ENCODE data around the gene NEDD4L.

The NEDD4L gene

DNA sequence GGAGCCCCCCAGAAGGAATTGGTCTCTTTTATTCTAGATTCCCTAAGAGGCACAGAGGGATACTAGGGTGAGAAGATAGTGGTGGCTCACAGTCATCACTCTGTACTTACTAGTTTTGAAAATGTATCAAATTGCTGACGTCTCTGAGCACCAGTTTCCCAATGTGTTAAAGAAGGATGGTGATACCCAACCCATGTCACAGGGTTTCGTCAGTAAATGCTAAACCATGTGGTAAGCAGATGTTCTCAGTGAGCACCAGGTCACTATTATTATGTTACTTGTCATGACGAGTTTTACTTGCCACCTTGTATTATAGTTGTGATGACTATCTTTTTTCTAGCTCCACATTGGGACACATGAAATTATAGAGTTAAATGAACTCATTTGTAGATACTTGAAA lies 54.7 kb downstream of the NEDD4L start:
- H3K4me1 ChIP-seq (ENCODE audit: insufficient read depth, low read length), result peaks cover 33% of the 10 kb centered on the region
- no peak overlapping the region for H3K27ac ChIP-seq (ENCODE audit: low read length)

DNA sequence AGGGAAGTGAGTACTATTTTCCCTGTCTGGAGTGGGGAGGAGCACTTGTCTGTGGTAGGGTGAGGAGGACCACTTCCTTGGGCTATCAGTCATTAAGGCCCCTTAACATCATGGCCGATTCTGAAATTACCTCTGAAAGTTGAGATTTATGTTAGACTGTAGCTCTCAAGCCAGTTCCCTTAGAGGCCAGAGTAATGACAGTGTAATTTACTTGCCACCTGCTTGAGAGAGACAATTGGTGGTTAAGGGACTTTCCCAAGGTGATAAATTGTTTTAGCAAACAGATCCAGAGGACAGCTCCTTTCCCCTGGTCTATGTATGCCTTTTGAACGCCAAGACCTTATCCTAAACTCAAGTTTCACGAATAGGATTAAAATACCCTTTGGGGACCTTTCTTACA lies 56.1 kb downstream of the NEDD4L start:
- Histone ChIP-seq H3K4me1 (ENCODE audit: insufficient read depth, low read length) (peaks cover 33% of the 10 kb centered on the region), H3K9me3 (ENCODE audit: insufficient read depth, low read depth, low read length) (no peaks in the 10 kb centered on the region), H3K27ac (ENCODE audit: low read length) (no peak overlapping the region), H3K36me3 (ENCODE audit: insufficient read depth, low read depth, low read length) (no peaks in the 10 kb centered on the region), H3K27me3 (ENCODE audit: insufficient read depth, low read length) (no peaks in the 10 kb centered on the region), H3K9ac (ENCODE audit: low read depth, low read length) (no peak overlapping the region), H3K4me3 (ENCODE audit: low read length) (no peak overlapping the region)

More for the DNA sequence above, 54.7 kb downstream of the NEDD4L start:
- Histone ChIP-seq H3K9me3 (ENCODE audit: insufficient read depth, low read depth, low read length) (no peaks in the 10 kb centered on the region), H3K4me3 (ENCODE audit: low read length) (no peak overlapping the region), H3K9ac (ENCODE audit: low read depth, low read length) (no peak overlapping the region), H3K27me3 (ENCODE audit: insufficient read depth, low read length) (no peaks in the 10 kb centered on the region), H3K36me3 (ENCODE audit: insufficient read depth, low read depth, low read length) (no peaks in the 10 kb centered on the region)

DNA sequence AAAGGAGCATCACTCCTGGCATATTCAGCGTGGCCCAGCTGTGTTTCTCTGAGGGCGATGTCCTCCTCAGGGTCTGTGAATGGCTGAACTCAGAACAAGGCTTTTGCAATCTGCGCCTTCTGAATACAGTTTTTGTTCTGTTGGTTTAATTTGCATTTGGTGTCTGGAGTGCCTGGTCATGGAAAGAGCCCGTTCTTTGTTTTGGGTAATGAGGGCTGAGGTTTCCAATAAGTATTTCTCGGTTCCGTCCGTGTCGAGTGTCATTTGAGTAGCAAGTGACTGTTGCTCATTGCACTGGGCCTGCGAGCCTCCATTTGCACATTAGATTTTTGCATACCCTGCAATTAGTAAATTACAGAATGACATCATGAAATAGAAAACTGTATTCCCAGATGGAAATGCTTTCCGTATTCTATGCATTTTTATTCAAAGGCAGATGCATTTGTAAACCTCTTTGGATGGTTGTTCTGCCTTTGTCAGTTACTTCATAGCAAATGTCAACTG lies 57.3 kb downstream of the NEDD4L start:
- no peaks in the 10 kb centered on the region for H3K9me3 ChIP-seq (ENCODE audit: insufficient read depth, low read depth, low read length)
- no peak overlapping the region for H3K9ac ChIP-seq (ENCODE audit: low read depth, low read length)
- H3K27me3 ChIP-seq (ENCODE audit: insufficient read depth, low read length), result no peaks in the 10 kb centered on the region
- H3K27ac ChIP-seq (ENCODE audit: low read length), result no peak overlapping the region
- H3K36me3 ChIP-seq (ENCODE audit: insufficient read depth, low read depth, low read length), result no peaks in the 10 kb centered on the region
- H3K4me3 ChIP-seq (ENCODE audit: low read length), result no peak overlapping the region
- H3K4me1 ChIP-seq (ENCODE audit: insufficient read depth, low read length), result peaks cover 45% of the 10 kb centered on the region

DNA sequence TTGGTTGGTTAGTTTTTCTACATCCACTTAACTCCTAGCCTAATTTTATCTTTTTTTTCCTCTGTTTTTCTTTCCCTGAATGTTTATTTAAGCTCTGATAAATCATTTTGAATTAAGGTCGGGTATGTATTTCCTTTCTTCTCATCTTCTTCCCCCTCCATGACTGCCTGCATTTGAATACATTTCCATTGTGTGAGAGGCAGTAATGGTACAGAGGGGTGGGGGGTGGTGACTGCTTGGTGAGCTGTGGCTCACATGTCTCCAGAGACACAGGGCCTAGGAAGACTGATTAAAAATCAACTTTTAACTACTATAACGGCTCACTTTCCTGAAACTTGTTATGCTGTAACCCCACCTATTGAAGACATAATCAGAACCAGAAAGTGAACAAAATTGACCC lies 58.0 kb downstream of the NEDD4L start:
- Histone ChIP-seq H3K27ac (ENCODE audit: low read length) (no peak overlapping the region), H3K4me3 (ENCODE audit: low read length) (no peak overlapping the region), H3K9ac (ENCODE audit: low read depth, low read length) (peak overlapping the region; percentile 49; the same call in 1 of the 2 replicates), H3K9me3 (ENCODE audit: insufficient read depth, low read depth, low read length) (no peaks in the 10 kb centered on the region), H3K36me3 (ENCODE audit: insufficient read depth, low read depth, low read length) (no peaks in the 10 kb centered on the region), H3K27me3 (ENCODE audit: insufficient read depth, low read length) (no peaks in the 10 kb centered on the region), H3K4me1 (ENCODE audit: insufficient read depth, low read length) (peaks cover 48% of the 10 kb centered on the region)

DNA sequence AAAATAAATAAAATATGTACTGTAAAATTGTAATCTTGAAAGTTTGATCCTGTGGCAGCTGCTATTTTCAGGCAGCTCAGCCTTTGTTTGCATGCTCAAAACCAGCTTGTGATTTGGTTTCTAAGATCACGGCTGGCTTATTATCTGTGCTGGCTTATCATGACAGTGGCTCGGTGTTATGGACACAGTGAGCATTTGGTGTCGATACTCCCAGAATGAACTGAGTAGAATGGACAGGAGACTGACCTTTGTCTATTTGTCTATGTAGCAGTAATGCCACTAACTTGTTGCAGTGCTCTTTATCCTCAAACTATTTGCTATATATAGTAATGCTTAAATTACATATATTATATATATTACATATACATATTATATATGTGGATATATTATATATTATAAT lies 58.8 kb downstream of the NEDD4L start:
- Histone ChIP-seq H3K27ac (ENCODE audit: low read length) (no peak overlapping the region), H3K9ac (ENCODE audit: low read depth, low read length) (no peak overlapping the region), H3K27me3 (ENCODE audit: insufficient read depth, low read length) (no peaks in the 10 kb centered on the region), H3K4me3 (ENCODE audit: low read length) (no peak overlapping the region), H3K4me1 (ENCODE audit: insufficient read depth, low read length) (peaks cover 48% of the 10 kb centered on the region), H3K9me3 (ENCODE audit: insufficient read depth, low read depth, low read length) (no peaks in the 10 kb centered on the region), H3K36me3 (ENCODE audit: insufficient read depth, low read depth, low read length) (no peaks in the 10 kb centered on the region)

DNA sequence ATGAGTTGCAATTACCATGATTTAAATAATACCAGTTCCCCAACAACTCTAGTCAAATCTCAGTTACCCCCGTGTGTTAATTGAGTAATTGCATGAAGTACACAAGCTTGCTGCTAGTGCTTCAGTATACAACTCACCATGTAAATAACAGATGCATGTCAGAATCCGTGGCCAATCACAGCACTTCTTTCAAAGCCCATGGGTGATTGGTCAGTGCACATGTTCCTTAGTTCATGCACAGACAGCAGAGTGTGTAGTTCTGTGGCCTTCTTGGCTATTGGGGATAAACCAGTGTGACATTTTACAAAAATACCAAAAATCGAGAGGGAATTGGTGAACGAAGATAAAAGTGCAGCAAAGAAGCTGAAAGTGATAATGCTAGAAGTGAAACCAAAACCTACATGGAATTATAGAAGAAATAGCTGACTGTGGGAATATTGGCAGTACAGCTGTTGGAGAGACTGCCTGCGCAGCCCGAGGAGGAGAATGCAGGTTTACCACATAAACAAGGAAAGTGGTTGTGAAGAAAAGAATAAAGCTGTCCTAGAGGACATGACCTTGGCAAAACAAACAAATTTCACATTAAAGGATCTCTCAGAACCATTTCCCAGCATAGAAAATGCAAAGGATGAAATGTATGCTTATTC lies 59.4 kb downstream of the NEDD4L start:
- Histone ChIP-seq H3K27me3 (ENCODE audit: insufficient read depth, low read length) (no peaks in the 10 kb centered on the region), H3K36me3 (ENCODE audit: insufficient read depth, low read depth, low read length) (no peaks in the 10 kb centered on the region), H3K9ac (ENCODE audit: low read depth, low read length) (no peak overlapping the region), H3K27ac (ENCODE audit: low read length) (no peak overlapping the region), H3K4me1 (ENCODE audit: insufficient read depth, low read length) (peaks cover 48% of the 10 kb centered on the region), H3K4me3 (ENCODE audit: low read length) (no peak overlapping the region), H3K9me3 (ENCODE audit: insufficient read depth, low read depth, low read length) (no peaks in the 10 kb centered on the region)

DNA sequence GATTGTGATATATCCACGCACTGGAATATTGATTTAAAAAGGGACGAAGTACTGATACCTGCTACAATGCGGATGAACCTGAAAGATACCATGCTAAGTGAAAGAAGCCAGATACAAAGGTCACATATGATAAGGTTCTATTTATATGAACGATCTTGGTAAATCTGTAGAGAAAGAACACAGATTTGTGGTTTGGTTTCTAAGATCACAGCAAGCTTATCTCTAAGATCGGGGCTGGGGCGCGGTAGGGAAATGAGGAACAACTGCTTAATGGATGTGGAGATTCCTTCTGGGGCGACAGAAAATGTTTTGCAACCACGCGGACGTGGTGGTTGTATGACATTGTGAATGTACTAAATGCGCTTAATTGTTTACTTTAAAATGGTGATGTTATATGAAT lies 60.1 kb downstream of the NEDD4L start:
- no peak overlapping the region for H3K4me3 ChIP-seq (ENCODE audit: low read length)
- H3K27me3 ChIP-seq (ENCODE audit: insufficient read depth, low read length), result no peaks in the 10 kb centered on the region
- H3K9me3 ChIP-seq (ENCODE audit: insufficient read depth, low read depth, low read length), result no peaks in the 10 kb centered on the region
- no peak overlapping the region for H3K27ac ChIP-seq (ENCODE audit: low read length)
- peaks cover 48% of the 10 kb centered on the region for H3K4me1 ChIP-seq (ENCODE audit: insufficient read depth, low read length)
- no peaks in the 10 kb centered on the region for H3K36me3 ChIP-seq (ENCODE audit: insufficient read depth, low read depth, low read length)
- no peak overlapping the region for H3K9ac ChIP-seq (ENCODE audit: low read depth, low read length)

DNA sequence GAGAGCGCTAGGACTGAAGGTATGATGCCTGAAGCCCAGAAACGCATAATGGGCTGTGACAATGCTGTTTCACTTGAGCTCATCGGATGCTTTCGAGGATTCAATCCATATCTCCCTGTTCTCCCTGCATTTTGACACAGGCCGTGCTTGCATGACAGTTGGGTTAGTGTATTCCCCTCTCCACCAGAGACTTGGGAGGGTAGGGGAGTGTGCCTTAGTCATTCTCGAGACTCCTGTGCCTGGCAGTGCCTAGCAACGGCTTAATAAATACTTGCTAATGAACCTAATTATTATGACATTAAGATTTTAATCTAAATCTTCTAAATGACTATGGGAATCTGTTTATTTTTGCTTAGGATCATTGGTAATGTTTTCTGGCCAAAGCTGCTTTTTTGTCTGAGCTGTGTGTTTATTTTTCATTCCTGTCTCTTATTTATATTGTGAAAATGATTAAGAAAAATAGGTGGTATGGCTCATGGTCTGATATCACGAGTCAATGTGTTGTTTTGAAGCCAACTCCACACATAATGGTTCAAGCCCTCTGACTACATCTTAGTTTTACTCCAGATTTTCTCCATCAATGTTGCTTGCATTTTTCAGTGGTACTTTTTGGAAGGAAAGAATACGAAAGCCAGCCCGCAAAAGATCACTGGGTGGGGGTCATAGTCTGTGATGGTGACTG lies 61.3 kb downstream of the NEDD4L start:
- Histone ChIP-seq H3K9me3 (ENCODE audit: insufficient read depth, low read depth, low read length) (no peaks in the 10 kb centered on the region), H3K27ac (ENCODE audit: low read length) (no peak overlapping the region), H3K9ac (ENCODE audit: low read depth, low read length) (no peak overlapping the region), H3K27me3 (ENCODE audit: insufficient read depth, low read length) (no peaks in the 10 kb centered on the region), H3K4me1 (ENCODE audit: insufficient read depth, low read length) (peaks cover 37% of the 10 kb centered on the region), H3K36me3 (ENCODE audit: insufficient read depth, low read depth, low read length) (no peaks in the 10 kb centered on the region), H3K4me3 (ENCODE audit: low read length) (no peak overlapping the region)

DNA sequence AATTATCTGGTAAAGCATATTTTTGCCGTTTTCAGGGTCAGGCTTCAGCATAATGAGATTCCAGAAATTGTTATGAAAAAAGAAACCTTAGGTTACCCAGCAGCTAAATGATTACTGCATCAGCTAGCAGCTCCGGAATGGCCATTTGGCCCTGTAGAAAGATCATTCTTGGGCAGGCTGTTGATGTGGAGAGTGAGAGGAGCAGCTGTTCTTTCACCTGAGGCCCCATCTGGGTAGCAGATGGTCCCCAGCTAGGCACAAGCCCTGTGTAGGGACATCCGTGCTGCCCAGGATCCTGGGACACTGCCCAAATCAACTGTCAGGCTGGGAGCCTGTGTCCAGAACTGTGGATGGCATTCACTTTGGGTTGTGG lies 61.8 kb downstream of the NEDD4L start:
- Histone ChIP-seq H3K27ac (ENCODE audit: low read length) (no peak overlapping the region), H3K9ac (ENCODE audit: low read depth, low read length) (no peak overlapping the region), H3K4me1 (ENCODE audit: insufficient read depth, low read length) (peaks cover 37% of the 10 kb centered on the region), H3K36me3 (ENCODE audit: insufficient read depth, low read depth, low read length) (no peaks in the 10 kb centered on the region), H3K27me3 (ENCODE audit: insufficient read depth, low read length) (no peaks in the 10 kb centered on the region), H3K4me3 (ENCODE audit: low read length) (no peak overlapping the region), H3K9me3 (ENCODE audit: insufficient read depth, low read depth, low read length) (no peaks in the 10 kb centered on the region)

DNA sequence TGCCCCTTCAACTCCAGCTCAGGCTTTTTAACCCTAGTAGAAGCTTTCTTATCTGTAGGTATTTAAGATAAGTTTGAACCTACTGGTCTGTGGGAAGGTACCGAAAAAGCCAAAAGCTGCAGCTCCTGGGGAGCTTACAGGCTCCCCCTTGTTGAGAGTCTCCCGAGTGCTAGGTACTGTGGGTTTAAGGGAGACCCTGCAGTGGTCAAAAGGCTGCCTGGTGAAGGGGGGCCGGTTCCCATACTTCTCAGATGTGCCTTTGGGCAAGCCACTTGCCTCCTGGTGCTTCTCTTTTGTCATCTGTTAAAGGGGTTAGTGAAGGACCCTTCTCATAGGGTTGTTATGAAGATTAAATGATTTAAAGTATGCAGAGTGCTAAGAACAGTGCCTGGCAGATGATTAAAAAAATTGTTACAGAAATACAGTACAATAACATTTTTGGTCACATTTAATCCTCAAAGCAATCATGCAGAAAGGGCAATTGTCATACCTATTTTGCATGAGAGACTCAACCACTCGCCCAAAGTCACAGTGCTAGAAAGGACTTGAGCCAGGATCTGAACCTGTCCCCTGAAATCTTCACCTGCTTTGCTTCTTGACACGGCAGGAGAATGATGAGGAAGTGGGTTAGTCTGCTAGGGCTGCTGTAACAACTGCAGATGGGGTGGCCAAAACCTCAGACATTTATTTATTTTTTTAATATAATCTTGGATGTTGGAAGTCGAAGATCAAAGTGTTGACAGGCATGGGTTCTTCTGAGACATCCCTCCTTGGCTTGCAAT lies 62.5 kb downstream of the NEDD4L start:
- H3K27ac ChIP-seq (ENCODE audit: low read length), result no peak overlapping the region
- peaks cover 32% of the 10 kb centered on the region for H3K4me1 ChIP-seq (ENCODE audit: insufficient read depth, low read length)
- no peak overlapping the region for H3K4me3 ChIP-seq (ENCODE audit: low read length)
- H3K9me3 ChIP-seq (ENCODE audit: insufficient read depth, low read depth, low read length), result no peaks in the 10 kb centered on the region
- H3K27me3 ChIP-seq (ENCODE audit: insufficient read depth, low read length), result no peaks in the 10 kb centered on the region
- H3K9ac ChIP-seq (ENCODE audit: low read depth, low read length), result no peak overlapping the region
- H3K36me3 ChIP-seq (ENCODE audit: insufficient read depth, low read depth, low read length), result no peaks in the 10 kb centered on the region

DNA sequence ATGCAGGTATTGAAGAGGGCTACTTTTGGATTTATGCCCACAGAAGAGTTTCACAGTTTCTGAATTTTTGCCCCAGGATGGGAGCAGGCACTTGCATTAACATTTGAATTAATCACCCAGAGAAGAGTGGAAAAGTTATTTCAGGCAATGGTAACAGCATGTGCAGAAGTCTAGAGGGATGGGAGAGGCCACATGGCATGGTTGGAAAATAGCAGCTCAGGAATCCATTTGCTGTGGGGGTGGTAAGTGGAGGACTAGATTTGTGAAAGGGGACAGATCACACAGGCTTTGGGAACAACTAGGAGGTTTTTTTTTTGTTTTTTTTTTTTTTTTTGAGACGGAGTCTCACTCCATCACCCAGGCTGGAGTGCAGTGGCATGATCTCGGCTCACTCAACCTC lies 65.2 kb downstream of the NEDD4L start:
- H3K36me3 ChIP-seq (ENCODE audit: insufficient read depth, low read depth, low read length), result no peaks in the 10 kb centered on the region
- H3K27me3 ChIP-seq (ENCODE audit: insufficient read depth, low read length), result no peaks in the 10 kb centered on the region
- H3K4me1 ChIP-seq (ENCODE audit: insufficient read depth, low read length), result peaks cover 19% of the 10 kb centered on the region
- no peak overlapping the region for H3K9ac ChIP-seq (ENCODE audit: low read depth, low read length)
- no peaks in the 10 kb centered on the region for H3K9me3 ChIP-seq (ENCODE audit: insufficient read depth, low read depth, low read length)
- no peak overlapping the region for H3K4me3 ChIP-seq (ENCODE audit: low read length)
- no peak overlapping the region for H3K27ac ChIP-seq (ENCODE audit: low read length)

DNA sequence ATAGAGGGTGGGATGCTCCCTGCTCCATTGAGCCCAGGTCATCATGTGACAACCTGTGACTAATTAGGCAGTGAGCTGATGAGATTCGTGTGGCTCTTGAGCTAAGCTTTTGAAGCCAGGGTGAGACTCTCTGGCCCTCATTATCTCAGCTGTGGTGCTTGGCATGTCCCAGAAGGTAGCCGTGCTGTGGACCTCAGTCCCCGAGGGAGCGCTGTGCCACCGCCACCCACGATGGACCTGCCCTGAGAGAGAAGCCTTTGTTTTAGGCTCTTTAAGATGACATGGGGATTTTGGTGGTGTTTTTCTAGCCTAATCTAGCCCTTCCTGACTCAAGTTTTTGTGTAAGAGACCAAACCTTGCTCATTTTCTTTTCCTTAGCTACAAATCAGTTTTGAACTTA lies 66.4 kb downstream of the NEDD4L start:
- Histone ChIP-seq H3K9me3 (ENCODE audit: insufficient read depth, low read depth, low read length) (no peaks in the 10 kb centered on the region), H3K4me3 (ENCODE audit: low read length) (no peak overlapping the region), H3K4me1 (ENCODE audit: insufficient read depth, low read length) (peaks cover 13% of the 10 kb centered on the region), H3K27ac (ENCODE audit: low read length) (no peak overlapping the region), H3K27me3 (ENCODE audit: insufficient read depth, low read length) (no peaks in the 10 kb centered on the region), H3K9ac (ENCODE audit: low read depth, low read length) (no peak overlapping the region), H3K36me3 (ENCODE audit: insufficient read depth, low read depth, low read length) (no peaks in the 10 kb centered on the region)
